K562 (cell line): ENCODE data around the gene NAT9. TPM values are rescaled to one million over a fixed set of nuclear protein-coding genes. Genes with fewer than 3 reads are reported as not detected.

Experiments used
- BHLHE40 ChIP-seq: IDR thresholded peaks from 2 replicates; pipeline ENCODE4 v1.6.1; 2011; ENCODE audit warnings: low read length, improper control_type of control experiment
- CBX5 ChIP-seq: IDR thresholded peaks from 2 replicates; pipeline ENCODE4 v1.6.1; 2014; ENCODE audit warnings: low read depth, borderline replicate concordance
- CSDE1 ChIP-seq, 2 experiments: fragments of 450-650 bp; IDR thresholded peaks; 2 replicates each; pipeline ENCODE4 v1.6.1; 2016; ENCODE audit warnings: mild to moderate bottlenecking in 1 of 2
- CXXC5 ChIP-seq: fragments of 250-450 bp; sonication (Bioruptor Pico); IDR thresholded peaks from 2 replicates; pipeline ENCODE4 v1.8.0; 2022; ENCODE audit warnings: inconsistent platforms, mild to moderate bottlenecking, moderate library complexity
- EZH2 ChIP-seq: IDR thresholded peaks from 2 replicates; pipeline ENCODE4 v1.6.1; 2012; ENCODE audit warnings: low read depth, mild to moderate bottlenecking, inconsistent platforms, low read length, borderline replicate concordance
- GATA2 ChIP-seq: sonication (generic); formaldehyde crosslinking; IDR thresholded peaks from 2 replicates; pipeline ENCODE4 v1.4.0; 2020; ENCODE audit warnings: mild to moderate bottlenecking, missing genetic modification reagents
- HOXB6 ChIP-seq: fragments of 250-450 bp; sonication (Bioruptor Pico); IDR thresholded peaks from 2 replicates; pipeline ENCODE4 v1.5.1; 2022; ENCODE audit warnings: mild to moderate bottlenecking, borderline replicate concordance
- KDM1A ChIP-seq, 2 experiments: fragments of 450-650 bp; IDR thresholded peaks; 2 replicates each; pipeline ENCODE4 v1.6.1; 2016; ENCODE audit warnings: mild to moderate bottlenecking in 2 of 2
- MEIS2 ChIP-seq: fragments of 450-650 bp; IDR thresholded peaks from 2 replicates; pipeline ENCODE4 v1.6.1; 2014; ENCODE audit warnings: mild to moderate bottlenecking; ENCODE audit not compliant: partially characterized antibody
- OTX1 ChIP-seq: fragments of 450-650 bp; formaldehyde crosslinking; IDR thresholded peaks from 2 replicates; pipeline ENCODE4 v1.4.0; 2022; ENCODE audit warnings: mild to moderate bottlenecking
- POLR2G ChIP-seq: fragments of 200-400 bp; formaldehyde crosslinking; IDR thresholded peaks from 2 replicates; pipeline ENCODE4 v1.6.1; 2017; ENCODE audit warnings: low read depth, mild to moderate bottlenecking, antibody characterized with exemption, low read length, moderate library complexity
- RBM34 ChIP-seq: fragments of 200-400 bp; formaldehyde crosslinking; IDR thresholded peaks from 2 replicates; pipeline ENCODE4 v1.6.1; 2018; ENCODE audit warnings: low read length, borderline replicate concordance; ENCODE audit not compliant: insufficient read depth
- ZNF695 ChIP-seq: fragments of 450-650 bp; formaldehyde crosslinking; IDR thresholded peaks from 2 replicates; pipeline ENCODE4 v1.4.0; 2020; ENCODE audit warnings: mild to moderate bottlenecking, moderate library complexity
- ZNF699 ChIP-seq: fragments of 250-450 bp; sonication (Bioruptor Pico); IDR thresholded peaks from 2 replicates; pipeline ENCODE4 v1.8.0; 2021; ENCODE audit warnings: mild to moderate bottlenecking, moderate library complexity; ENCODE audit not compliant: insufficient replicate concordance
- polyA plus RNA-seq, 8 experiments: library from polyadenylated mRNA; depleted of rRNA in 4 of 8; stranded (reverse) in 5 of 8; unstranded in 3 of 8; fragments of >200 nt; fragmentation: Nextera tagmentation in 2 of 8; fragmentation: Illumina TruSeq in 1 of 8; extraction: Ambion mirVana in 2 of 8; extraction: Trizol in 1 of 8; gene quantifications; 2 replicates each; pipeline versions ENCODE4 v1.2.1 to v1.2.3, GENCODE V29; 2011 to 2014; ENCODE audit warnings: inconsistent platforms in 1 of 8, missing spikeins in 1 of 8
- total RNA-seq, 7 experiments: library from RNA; depleted of rRNA in 6 of 7; stranded (reverse); fragments of >200 nt in 6 of 7; fragmentation: Illumina TruSeq in 2 of 7; extraction: Trizol in 2 of 7; gene quantifications; 2 replicates each; pipeline versions ENCODE4 v1.2.1 to v1.2.3, GENCODE V29; 2011 to 2021; ENCODE audit warnings: low replicate concordance in 1 of 7
- TF ChIP-seq, protein P1 (sequence below): IDR thresholded peaks from 2 replicates; pipeline ENCODE4 v1.6.1; 2011; ENCODE audit warnings: borderline replicate concordance, low read depth, mild to moderate bottlenecking, moderate library complexity, low read length; ENCODE audit not compliant: insufficient read depth, poor library complexity, severe bottlenecking
- TF ChIP-seq, protein P2 (sequence below), 2 experiments: fragments of 450-650 bp; conservative IDR thresholded peaks; 2 replicates each; pipeline ENCODE4 v1.6.1; 2017; ENCODE audit warnings: mild to moderate bottlenecking in 2 of 2, moderate library complexity in 2 of 2
- TF ChIP-seq, protein P3 (sequence below): fragments of 450-650 bp; formaldehyde crosslinking; IDR thresholded peaks from 2 replicates; pipeline ENCODE4 v1.4.0; 2022; ENCODE audit warnings: mild to moderate bottlenecking, moderate library complexity

Gene NAT9
- total and polyA plus RNA-seq, 9 of the 15 experiments (the other 6 are each of a cell fraction or from before 2014, with no cell fraction given) = 4.2 to 63.6 (median 40.8) TPM

DNA sequence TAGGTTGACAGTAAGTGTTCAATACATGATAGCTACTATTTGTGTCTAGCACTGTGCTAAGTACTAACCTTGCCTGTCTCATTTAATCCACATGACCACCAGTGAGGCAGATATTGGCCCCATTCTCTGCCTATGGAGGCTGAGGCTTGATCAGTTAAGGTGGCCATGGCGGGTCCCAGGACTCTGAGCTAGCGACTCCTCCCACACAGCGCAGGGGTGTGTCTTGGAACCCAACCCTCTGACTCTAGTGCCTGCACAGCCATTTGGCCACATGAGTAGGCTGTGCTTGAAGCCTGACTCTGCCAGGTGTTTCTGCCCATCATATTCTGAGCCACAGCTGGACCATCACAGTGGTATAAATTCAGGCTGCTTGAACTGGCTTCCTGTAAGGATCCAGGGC lies 21.3 kb downstream of the NAT9 start (continued):
- no peak for TF ChIP-seq CSDE1 (IDR thresholded peaks at IDR 0.05)
- TF ChIP-seq HOXB6 (CRISPR knock-in tag) = no peak
- TF ChIP-seq CXXC5 (CRISPR knock-in tag) = 0 out of 2 replicates have a peak, but pooled peaks have one; percentile 12
- no peak for TF ChIP-seq MEIS2
- no peak for TF ChIP-seq RBM34
- TF ChIP-seq, protein P1, sequence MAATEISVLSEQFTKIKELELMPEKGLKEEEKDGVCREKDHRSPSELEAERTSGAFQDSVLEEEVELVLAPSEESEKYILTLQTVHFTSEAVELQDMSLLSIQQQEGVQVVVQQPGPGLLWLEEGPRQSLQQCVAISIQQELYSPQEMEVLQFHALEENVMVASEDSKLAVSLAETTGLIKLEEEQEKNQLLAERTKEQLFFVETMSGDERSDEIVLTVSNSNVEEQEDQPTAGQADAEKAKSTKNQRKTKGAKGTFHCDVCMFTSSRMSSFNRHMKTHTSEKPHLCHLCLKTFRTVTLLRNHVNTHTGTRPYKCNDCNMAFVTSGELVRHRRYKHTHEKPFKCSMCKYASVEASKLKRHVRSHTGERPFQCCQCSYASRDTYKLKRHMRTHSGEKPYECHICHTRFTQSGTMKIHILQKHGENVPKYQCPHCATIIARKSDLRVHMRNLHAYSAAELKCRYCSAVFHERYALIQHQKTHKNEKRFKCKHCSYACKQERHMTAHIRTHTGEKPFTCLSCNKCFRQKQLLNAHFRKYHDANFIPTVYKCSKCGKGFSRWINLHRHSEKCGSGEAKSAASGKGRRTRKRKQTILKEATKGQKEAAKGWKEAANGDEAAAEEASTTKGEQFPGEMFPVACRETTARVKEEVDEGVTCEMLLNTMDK = no peak
- peak in 1 of 2 experiments; percentile 67; a peak in 1 of 4 replicates for TF ChIP-seq KDM1A (IDR thresholded peaks at IDR 0.05)
- TF ChIP-seq GATA2 (CRISPR knock-in tag) = peak; percentile 79
- TF ChIP-seq ZNF695 (CRISPR knock-in tag) = no peak
- no peak for TF ChIP-seq CBX5
- no peak for TF ChIP-seq OTX1
- TF ChIP-seq ZNF699 (CRISPR knock-in tag) = no peak
- TF ChIP-seq POLR2G = no peak
- TF ChIP-seq EZH2 = no peak
- TF ChIP-seq BHLHE40 = 0 out of 2 replicates have a peak, but pooled peaks have one; percentile 13
- TF ChIP-seq, protein P2, sequence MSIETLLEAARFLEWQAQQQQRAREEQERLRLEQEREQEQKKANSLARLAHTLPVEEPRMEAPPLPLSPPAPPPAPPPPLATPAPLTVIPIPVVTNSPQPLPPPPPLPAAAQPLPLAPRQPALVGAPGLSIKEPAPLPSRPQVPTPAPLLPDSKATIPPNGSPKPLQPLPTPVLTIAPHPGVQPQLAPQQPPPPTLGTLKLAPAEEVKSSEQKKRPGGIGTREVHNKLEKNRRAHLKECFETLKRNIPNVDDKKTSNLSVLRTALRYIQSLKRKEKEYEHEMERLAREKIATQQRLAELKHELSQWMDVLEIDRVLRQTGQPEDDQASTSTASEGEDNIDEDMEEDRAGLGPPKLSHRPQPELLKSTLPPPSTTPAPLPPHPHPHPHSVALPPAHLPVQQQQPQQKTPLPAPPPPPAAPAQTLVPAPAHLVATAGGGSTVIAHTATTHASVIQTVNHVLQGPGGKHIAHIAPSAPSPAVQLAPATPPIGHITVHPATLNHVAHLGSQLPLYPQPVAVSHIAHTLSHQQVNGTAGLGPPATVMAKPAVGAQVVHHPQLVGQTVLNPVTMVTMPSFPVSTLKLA (conservative IDR thresholded peaks at IDR 0.05) = no peak
- TF ChIP-seq, protein P3, sequence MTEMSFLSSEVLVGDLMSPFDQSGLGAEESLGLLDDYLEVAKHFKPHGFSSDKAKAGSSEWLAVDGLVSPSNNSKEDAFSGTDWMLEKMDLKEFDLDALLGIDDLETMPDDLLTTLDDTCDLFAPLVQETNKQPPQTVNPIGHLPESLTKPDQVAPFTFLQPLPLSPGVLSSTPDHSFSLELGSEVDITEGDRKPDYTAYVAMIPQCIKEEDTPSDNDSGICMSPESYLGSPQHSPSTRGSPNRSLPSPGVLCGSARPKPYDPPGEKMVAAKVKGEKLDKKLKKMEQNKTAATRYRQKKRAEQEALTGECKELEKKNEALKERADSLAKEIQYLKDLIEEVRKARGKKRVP (CRISPR knock-in tag) = no peak
